GM19463 (cell line): ENCODE results near the gene PSRC1.

Experiments used
- ATAC-seq: cut with Tn5 transposase; IDR thresholded peaks from one replicate; pipeline ENCODE4 v1.9.1; 2021; ENCODE audit warnings: mild to moderate bottlenecking, moderate library complexity; ENCODE audit not compliant: unreplicated experiment

PSRC1 gene

GRCh38 chr1:109273570-109274288 lies 9.2 kb downstream of the PSRC1 start:
- no peak for ATAC-seq

GRCh38 chr1:109272831-109273547 lies 10.0 kb downstream of the PSRC1 start:
- ATAC-seq: no peak

GRCh38 chr1:109272021-109272799 lies 10.7 kb downstream of the PSRC1 start:
- no peak for ATAC-seq

- ATAC-seq: no peak
These were observed 11.5 kb downstream of the PSRC1 start for GRCh38 chr1:109271458-109271857.

- no peak for ATAC-seq
These were observed 12.2 kb downstream of the PSRC1 start for GRCh38 chr1:109270623-109271317.

- ATAC-seq: no peak
These were observed 12.8 kb downstream of the PSRC1 start for GRCh38 chr1:109269981-109270622.

GRCh38 chr1:109269212-109269980 lies 13.5 kb downstream of the PSRC1 start:
- ATAC-seq: no peak

GRCh38 chr1:109268431-109269211 lies 14.3 kb downstream of the PSRC1 start:
- no peak for ATAC-seq

- ATAC-seq: no peak
These were observed 15.1 kb downstream of the PSRC1 start for GRCh38 chr1:109267743-109268300.

GRCh38 chr1:109266965-109267364 lies 16.0 kb downstream of the PSRC1 start:
- ATAC-seq: no peak

GRCh38 chr1:109265741-109266330 lies 17.1 kb downstream of the PSRC1 start:
- ATAC-seq: no peak

- ATAC-seq: no peak
These were observed 17.9 kb downstream of the PSRC1 start for GRCh38 chr1:109265016-109265415.

GRCh38 chr1:109264379-109264755 lies 18.6 kb downstream of the PSRC1 start:
- no peak for ATAC-seq

- ATAC-seq: peak; percentile 67
These were observed 19.2 kb downstream of the PSRC1 start for GRCh38 chr1:109263597-109264378.

GRCh38 chr1:109263234-109263596 lies 19.7 kb downstream of the PSRC1 start:
- no peak for ATAC-seq

- no peak for ATAC-seq
These were observed 20.5 kb downstream of the PSRC1 start for GRCh38 chr1:109262231-109263055.

GRCh38 chr1:109261578-109261977 lies 21.4 kb downstream of the PSRC1 start:
- no peak for ATAC-seq
